Mucosa of descending colon (tissue), 3 donors: ENCODE results near the gene CDK5RAP2. TPM values are rescaled to one million over a fixed set of nuclear protein-coding genes. Genes with fewer than 3 reads are reported as not detected.

Experiments
- ATAC-seq: fragments of 200-7000 bp; cut with Tn5 transposase; one replicate; pipeline ENCODE4 v1.9.1; 2020; ENCODE audit warnings: mild to moderate bottlenecking, moderate library complexity
- DNase-seq, 3 donors: peaks; one replicate each; pipeline ENCODE4 v3.0.0-alpha.2; 2020
- H3K36me3 ChIP-seq: fragments of 200-600 bp; one replicate; pipeline ENCODE4 v1.8.0; 2021; ENCODE audit warnings: low read depth, mild to moderate bottlenecking
- H3K4me1 ChIP-seq: fragments of 200-600 bp; one replicate; pipeline ENCODE4 v1.8.0; 2021; ENCODE audit warnings: low read depth, mild to moderate bottlenecking
- H3K4me3 ChIP-seq: fragments of 200-600 bp; one replicate; pipeline ENCODE4 v1.8.0; 2021; ENCODE audit warnings: mild to moderate bottlenecking
- H3K9me3 ChIP-seq: fragments of 200-600 bp; one replicate; pipeline ENCODE4 v1.8.0; 2021; ENCODE audit warnings: mild to moderate bottlenecking
- intact Hi-C, 2 donors: fragments of 100-400 bp; cut with DNase I in 1 of 2; cut with micrococcal nuclease in 1 of 2; formaldehyde crosslinking; loops; one replicate each; pipeline versions ENCODE4 v1.11.0 to v1.11.1; 2022; cut with DNase I, micrococcal nuclease
- total RNA-seq, 3 donors: library from RNA; stranded (reverse); fragmentation: NEBNext Ultra II Directional in 2 of 3; extraction: Animal tissue kit (Norgen Biotek cat#: 25700) in 2 of 3; gene quantifications; one replicate each; pipeline versions ENCODE4 v1.2.1 to v1.2.4, GENCODE V29; 2021 to 2023
- TF ChIP-seq, protein P1 (sequence below): fragments of 200-600 bp; IDR thresholded peaks from one replicate; pipeline ENCODE4 v1.8.0; 2022; ENCODE audit warnings: antibody characterized with exemption, mild to moderate bottlenecking
- donor health status: DM: no; HTN: no; CAD: no; lungs with moderate emphysema.
- donor health status: DM: no; HTN: no; CAD: no.
- donor health status: DM: no; HTN: yes; CAD: no.

The CDK5RAP2 gene
- total RNA-seq, 3 donors from 2014 or later = 27.0 to 62.4 (median 35.1) TPM

DNA sequence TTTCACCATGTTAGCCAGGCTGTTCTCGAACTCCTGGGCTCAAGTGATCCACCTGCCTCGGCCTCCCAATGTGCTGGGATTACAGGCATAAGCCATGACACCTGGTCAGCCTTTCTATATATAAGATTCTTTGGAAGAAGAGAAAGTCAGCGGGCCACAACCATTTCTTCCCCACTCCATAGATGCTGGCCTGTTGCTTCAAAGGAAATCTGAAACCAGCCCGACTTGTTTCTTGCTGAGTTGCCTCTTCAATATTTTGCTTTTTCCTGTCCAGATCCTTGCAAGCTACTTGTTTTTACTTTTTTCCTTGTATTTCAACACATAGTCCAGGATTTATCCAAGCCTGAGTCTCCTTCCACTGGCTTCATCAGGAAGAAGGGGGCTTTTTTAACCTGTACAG is 219.5 kb downstream of the CDK5RAP2 start:
- no peaks in the 10 kb centered on the region for H3K9me3 ChIP-seq
- TF ChIP-seq, protein P1, sequence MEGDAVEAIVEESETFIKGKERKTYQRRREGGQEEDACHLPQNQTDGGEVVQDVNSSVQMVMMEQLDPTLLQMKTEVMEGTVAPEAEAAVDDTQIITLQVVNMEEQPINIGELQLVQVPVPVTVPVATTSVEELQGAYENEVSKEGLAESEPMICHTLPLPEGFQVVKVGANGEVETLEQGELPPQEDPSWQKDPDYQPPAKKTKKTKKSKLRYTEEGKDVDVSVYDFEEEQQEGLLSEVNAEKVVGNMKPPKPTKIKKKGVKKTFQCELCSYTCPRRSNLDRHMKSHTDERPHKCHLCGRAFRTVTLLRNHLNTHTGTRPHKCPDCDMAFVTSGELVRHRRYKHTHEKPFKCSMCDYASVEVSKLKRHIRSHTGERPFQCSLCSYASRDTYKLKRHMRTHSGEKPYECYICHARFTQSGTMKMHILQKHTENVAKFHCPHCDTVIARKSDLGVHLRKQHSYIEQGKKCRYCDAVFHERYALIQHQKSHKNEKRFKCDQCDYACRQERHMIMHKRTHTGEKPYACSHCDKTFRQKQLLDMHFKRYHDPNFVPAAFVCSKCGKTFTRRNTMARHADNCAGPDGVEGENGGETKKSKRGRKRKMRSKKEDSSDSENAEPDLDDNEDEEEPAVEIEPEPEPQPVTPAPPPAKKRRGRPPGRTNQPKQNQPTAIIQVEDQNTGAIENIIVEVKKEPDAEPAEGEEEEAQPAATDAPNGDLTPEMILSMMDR = no peak
- no peak for ATAC-seq
- intact Hi-C loops = no loop called here
- no peak for DNase-seq
- H3K4me1 ChIP-seq = no peaks in the 10 kb centered on the region
- no peak overlapping the region for H3K4me3 ChIP-seq
- H3K36me3 ChIP-seq = no peaks in the 10 kb centered on the region

DNA sequence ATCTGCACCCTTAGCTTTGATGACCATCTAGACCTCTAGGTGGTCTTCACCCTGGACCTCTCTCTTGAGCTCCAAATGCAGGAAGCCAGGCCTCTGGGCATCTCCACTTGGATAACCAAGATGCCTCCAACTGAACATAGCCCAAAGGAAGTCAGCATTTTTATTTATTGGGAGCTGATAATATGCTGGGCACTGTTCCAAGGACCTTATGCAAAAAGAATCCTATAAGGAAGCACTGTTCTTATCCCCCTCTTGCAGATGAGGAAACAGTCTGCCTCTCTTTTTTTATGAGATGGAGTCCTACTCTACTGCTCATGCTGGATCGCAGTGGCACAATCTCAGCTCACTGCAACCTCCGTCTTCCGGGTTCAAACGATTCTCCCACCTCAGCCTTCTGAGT is 219.9 kb downstream of the CDK5RAP2 start:
- H3K4me3 ChIP-seq = no peak overlapping the region
- ATAC-seq (peak; percentile 14), DNase-seq (no peak)
- H3K4me1 ChIP-seq = no peaks in the 10 kb centered on the region
- intact Hi-C loops = no loop called here
- H3K36me3 ChIP-seq = no peaks in the 10 kb centered on the region
- TF ChIP-seq, protein P1 = no peak
- no peaks in the 10 kb centered on the region for H3K9me3 ChIP-seq

DNA sequence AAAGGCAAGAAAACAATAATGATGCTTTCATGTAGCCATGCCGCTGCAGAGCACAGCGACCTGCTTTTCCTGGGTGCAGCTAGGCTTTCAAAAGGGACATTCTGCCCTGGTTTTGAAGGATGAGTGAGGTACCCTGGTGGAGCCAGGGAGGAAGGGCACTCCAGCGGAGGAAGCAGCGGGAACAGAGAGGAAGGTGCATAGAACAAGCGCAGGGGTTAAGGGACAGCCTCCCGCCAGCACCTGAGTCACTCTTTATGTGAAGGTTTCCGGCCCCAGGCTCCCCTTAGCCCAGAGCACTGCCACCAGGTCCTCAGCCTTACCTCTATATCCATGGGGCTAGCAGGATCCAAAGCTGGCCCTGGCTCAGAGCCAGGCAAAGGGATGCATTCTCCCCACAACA is 221.1 kb downstream of the CDK5RAP2 start:
- intact Hi-C loops = no loop called here

DNA sequence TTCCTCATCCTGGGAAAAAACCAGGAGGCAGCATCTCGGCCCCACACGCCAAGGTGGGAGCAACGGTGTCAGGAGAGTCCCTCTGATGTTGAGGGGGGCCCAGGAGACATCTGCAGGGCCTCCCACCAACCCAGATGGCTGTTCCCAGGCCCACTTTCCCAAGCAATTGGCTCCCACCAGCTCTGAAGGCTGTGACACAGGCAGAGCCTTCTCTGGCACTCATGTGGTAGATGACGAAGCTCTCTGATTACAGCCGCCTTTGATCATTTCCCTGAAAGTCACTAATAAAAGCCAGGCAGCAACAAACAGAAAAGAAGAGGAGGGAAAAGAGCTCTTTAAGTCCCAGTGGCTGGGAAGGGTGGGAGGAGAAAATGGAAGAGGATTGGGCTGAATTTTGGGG is 226.5 kb downstream of the CDK5RAP2 start:
- no peak for DNase-seq
- TF ChIP-seq, protein P1 = no peak
- no peak for ATAC-seq

More for the DNA sequence above, 221.1 kb downstream of the CDK5RAP2 start:
- DNase-seq (no peak), ATAC-seq (no peak)
- Histone ChIP-seq H3K4me3 (no peak overlapping the region), H3K36me3 (no peaks in the 10 kb centered on the region), H3K4me1 (no peaks in the 10 kb centered on the region), H3K9me3 (no peaks in the 10 kb centered on the region)
- TF ChIP-seq, protein P1 = no peak

DNA sequence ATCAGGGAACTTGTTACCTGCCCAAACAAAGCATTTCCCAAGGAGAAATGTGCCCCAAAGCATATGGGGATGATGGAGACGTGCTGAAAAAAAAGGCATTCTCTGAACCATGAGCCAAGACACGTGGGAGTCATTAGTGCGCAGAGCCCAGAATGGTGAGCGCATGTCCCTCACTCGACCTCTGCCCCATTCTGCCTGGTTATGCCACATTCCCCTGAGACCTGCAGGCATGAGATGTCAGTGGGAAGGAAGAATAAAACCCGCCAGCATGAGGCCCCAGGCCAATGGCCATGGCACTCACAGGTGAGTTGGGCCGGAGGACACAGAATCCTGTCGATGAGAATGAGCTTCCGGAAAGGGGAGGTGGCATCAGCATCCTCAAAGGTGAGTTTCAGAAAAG is 228.9 kb downstream of the CDK5RAP2 start:
- TF ChIP-seq, protein P1 = no peak
- Histone ChIP-seq H3K36me3 (no peaks in the 10 kb centered on the region), H3K4me3 (no peak overlapping the region), H3K9me3 (no peaks in the 10 kb centered on the region), H3K4me1 (no peaks in the 10 kb centered on the region)
- intact Hi-C loops = no loop called here
- ATAC-seq (no peak), DNase-seq (no peak)

More for the DNA sequence above, 226.5 kb downstream of the CDK5RAP2 start:
- no peak overlapping the region for H3K4me3 ChIP-seq
- H3K9me3 ChIP-seq = no peaks in the 10 kb centered on the region
- no peaks in the 10 kb centered on the region for H3K36me3 ChIP-seq
- intact Hi-C loops = no loop called here
- H3K4me1 ChIP-seq = no peaks in the 10 kb centered on the region

DNA sequence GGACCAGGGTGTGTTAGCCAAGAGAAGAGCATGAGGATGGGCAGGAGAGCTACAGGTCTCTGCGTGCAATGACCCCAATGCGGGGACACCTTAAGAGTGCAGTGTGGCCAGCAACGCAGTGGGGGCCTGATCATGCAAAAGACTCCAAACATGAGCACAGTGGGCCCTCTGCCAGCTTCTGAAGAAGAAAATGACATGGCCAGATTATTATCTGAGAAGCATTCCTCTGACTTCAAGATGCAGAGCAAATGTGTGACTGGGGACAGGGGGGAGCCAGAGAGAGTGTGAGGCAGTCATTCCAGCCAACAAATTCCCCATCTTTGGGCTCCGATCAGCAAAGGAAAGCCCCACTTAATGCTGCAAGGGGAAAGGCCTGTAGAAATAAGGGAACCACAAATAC is 229.4 kb downstream of the CDK5RAP2 start:
- H3K4me3 ChIP-seq = no peak overlapping the region
- TF ChIP-seq, protein P1 = no peak
- H3K9me3 ChIP-seq = no peaks in the 10 kb centered on the region
- H3K4me1 ChIP-seq = no peaks in the 10 kb centered on the region
- no peak for ATAC-seq
- intact Hi-C loops = no loop called here
- no peaks in the 10 kb centered on the region for H3K36me3 ChIP-seq
- no peak for DNase-seq
